ENCODE measurements around the gene HAVCR2. TPM values are rescaled to one million over a fixed set of nuclear protein-coding genes. Genes with fewer than 3 reads are reported as not detected.
"Not testable (repeated sequence)": the region's sequence is repeated elsewhere in the genome, so short reads cannot be mapped to it uniquely, and the experiment has no call there.

Gene HAVCR2
- total RNA-seq, 1 donor from 2014 or later = 30.7 TPM

DNA sequence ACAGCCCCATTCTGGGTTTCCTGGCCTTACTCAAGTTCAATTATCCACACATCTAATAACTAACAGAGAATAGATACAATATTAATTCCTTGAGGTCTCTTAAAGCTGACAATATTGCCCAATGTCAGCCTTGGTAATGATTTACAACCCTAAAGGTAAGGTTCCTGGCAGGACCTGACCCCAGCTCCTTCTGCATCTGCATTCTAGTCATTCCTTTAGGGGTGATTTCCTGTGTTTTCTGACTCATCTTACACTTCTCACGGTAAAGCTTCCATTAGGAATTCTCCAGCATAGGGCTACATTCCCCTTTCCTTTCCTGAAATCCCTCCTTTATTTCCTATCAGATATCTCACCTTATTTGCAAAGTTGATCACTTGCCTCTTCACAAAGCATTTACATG lies 59.2 kb downstream of the HAVCR2 start:
- intact Hi-C loops (cut with DNase I) = no loop called here

DNA sequence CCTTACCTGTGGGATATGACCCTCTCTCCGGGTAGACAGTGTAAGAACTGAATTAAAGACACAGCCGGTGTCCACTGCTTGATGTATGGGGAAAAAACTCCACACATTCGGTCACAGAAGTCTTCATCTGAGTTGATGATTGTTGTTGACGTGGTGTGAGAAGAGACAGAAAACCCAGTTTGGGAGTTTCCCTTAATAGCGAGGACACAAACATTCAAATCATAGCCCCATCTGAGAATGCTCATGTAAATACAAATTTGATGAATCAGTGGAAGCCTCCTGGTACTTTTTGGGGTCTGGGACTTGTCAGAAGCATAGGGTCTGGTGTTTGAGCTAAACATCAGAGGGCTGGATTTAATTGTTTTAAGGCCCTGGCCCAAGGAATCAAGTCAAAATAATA lies 60.9 kb downstream of the HAVCR2 start:
- no peaks in the 10 kb centered on the region for H3K4me1 ChIP-seq
- H3K36me3 ChIP-seq = no peaks in the 10 kb centered on the region
- intact Hi-C loops (cut with DNase I) = no loop called here
- no peak for ATAC-seq
- H3K27ac ChIP-seq = no peak overlapping the region
- H3K4me3 ChIP-seq = no peak overlapping the region
- DNase-seq = no peak
- no peaks in the 10 kb centered on the region for H3K27me3 ChIP-seq
- TF ChIP-seq CTCF (IDR thresholded peaks at IDR 0.05) = no peak
- no peaks in the 10 kb centered on the region for H3K9me3 ChIP-seq

More for the DNA sequence above, 59.2 kb downstream of the HAVCR2 start:
- Histone ChIP-seq H3K9me3 (no peaks in the 10 kb centered on the region), H3K36me3 (no peaks in the 10 kb centered on the region), H3K27ac (no peak overlapping the region), H3K4me1 (no peaks in the 10 kb centered on the region), H3K27me3 (no peaks in the 10 kb centered on the region), H3K4me3 (no peak overlapping the region)
- no peak for TF ChIP-seq CTCF (IDR thresholded peaks at IDR 0.05)
- ATAC-seq (no peak), DNase-seq (no peak)

GRCh38 chr5:157047016-157047415 lies 61.8 kb downstream of the HAVCR2 start:
- ATAC-seq; H3K4me1 ChIP-seq; H3K27ac ChIP-seq; H3K4me3 ChIP-seq; H3K27me3 ChIP-seq; DNase-seq; H3K9me3 ChIP-seq; H3K36me3 ChIP-seq; intact Hi-C loops (cut with DNase I): not testable (repeated sequence)

- no peak for DNase-seq
- ATAC-seq = peak; percentile 47
- intact Hi-C loops (cut with DNase I) = no loop called here
- Histone ChIP-seq H3K36me3 (no peaks in the 10 kb centered on the region), H3K4me1 (no peaks in the 10 kb centered on the region), H3K4me3 (no peak overlapping the region), H3K9me3 (no peaks in the 10 kb centered on the region), H3K27me3 (no peaks in the 10 kb centered on the region), H3K27ac (no peak overlapping the region)
- no peak for TF ChIP-seq CTCF (IDR thresholded peaks at IDR 0.05)
Observed at GRCh38 chr5:157046041-157046440, 62.8 kb downstream of the HAVCR2 start.

GRCh38 chr5:157045601-157046000 lies 63.2 kb downstream of the HAVCR2 start:
- intact Hi-C loops (cut with DNase I) = no loop called here
- Histone ChIP-seq H3K27me3 (no peaks in the 10 kb centered on the region), H3K4me1 (no peaks in the 10 kb centered on the region), H3K4me3 (no peak overlapping the region), H3K27ac (no peak overlapping the region), H3K36me3 (no peaks in the 10 kb centered on the region), H3K9me3 (no peaks in the 10 kb centered on the region)
- no peak for DNase-seq
- no peak for TF ChIP-seq CTCF (IDR thresholded peaks at IDR 0.05)
- ATAC-seq = no peak

GRCh38 chr5:157038568-157039187 lies 70.2 kb downstream of the HAVCR2 start:
- intact Hi-C loops (cut with DNase I) = no loop called here
- ATAC-seq = no peak
- no peaks in the 10 kb centered on the region for H3K36me3 ChIP-seq

More at GRCh38 chr5:157038568-157039187, 70.2 kb downstream of the HAVCR2 start:
- H3K4me3 ChIP-seq = no peak overlapping the region
- H3K9me3 ChIP-seq = no peaks in the 10 kb centered on the region
- no peak for TF ChIP-seq CTCF (IDR thresholded peaks at IDR 0.05)
- H3K27me3 ChIP-seq = no peaks in the 10 kb centered on the region
- DNase-seq = no peak
- no peak overlapping the region for H3K27ac ChIP-seq
- H3K4me1 ChIP-seq = no peaks in the 10 kb centered on the region

Other genes starting within 250 kb of the HAVCR2 start
- gene TIMD4, start 145.8 kb downstream of the HAVCR2 start, total RNA-seq = not detected
- not detected for gene HAVCR1, start 49.9 kb downstream of the HAVCR2 start, total RNA-seq
- 10.4 TPM for gene MED7, start 33.8 kb upstream of the HAVCR2 start, total RNA-seq
- not detected for gene GARIN3, start 57.2 kb upstream of the HAVCR2 start, total RNA-seq
- gene ITK, start 71.8 kb upstream of the HAVCR2 start, total RNA-seq = 8.1 TPM
- 37.1 TPM for gene CYFIP2, start 157.1 kb upstream of the HAVCR2 start, total RNA-seq